ENCODE measurements around the gene NBPF3. TPM values are rescaled to one million over a fixed set of nuclear protein-coding genes. Genes with fewer than 3 reads are reported as not detected.

NBPF3 gene
- total RNA-seq, 2 experiments from 2014 or later = 1.0 TPM; not detected in 1

GRCh38 chr1:21511579-21512522, 71.9 kb downstream of the NBPF3 start:
- no peak overlapping the region for H3K4me2 ChIP-seq (ENCODE audit: low read length)
- intact Hi-C loops (cut with micrococcal nuclease; ENCODE audit: unreplicated experiment) = no loop called here
- no peak overlapping the region for H3K4me3 ChIP-seq (ENCODE audit: low read depth, low read length, poor library complexity, severe bottlenecking)
- no peak for TF ChIP-seq CTCF (conservative IDR thresholded peaks at IDR 0.05; ENCODE audit: low read length)
- peaks cover 39% of the 10 kb centered on the region for H3K4me1 ChIP-seq (ENCODE audit: insufficient read depth, low read length, poor library complexity, severe bottlenecking)
- H4K20me1 ChIP-seq (ENCODE audit: insufficient read depth, low read length) = no peaks in the 10 kb centered on the region
- no peak overlapping the region for H3K27ac ChIP-seq (ENCODE audit: low read depth, low read length, poor library complexity, severe bottlenecking)
- H3K79me2 ChIP-seq (ENCODE audit: insufficient read depth, low read depth, low read length) = no peaks in the 10 kb centered on the region
- H2AFZ ChIP-seq (ENCODE audit: low read length) = no peak overlapping the region
- POLR2A ChIA-PET = interaction anchor here (0.6 to 0.9 kb wide), 2 partner anchors 17 to 1125 kb away, joined by 3 read pairs; no protein-coding TSS in a partner anchor
- H3K9me2 ChIP-seq (ENCODE audit: insufficient read depth, low read length) = no peaks in the 10 kb centered on the region
- BruUV-seq (replicated peaks) = no TSS peak
- H3K9me3 ChIP-seq (ENCODE audit: low read length) = no peaks in the 10 kb centered on the region
- no peaks in the 10 kb centered on the region for H3K36me3 ChIP-seq (ENCODE audit: insufficient read depth, low read length)
- CTCF ChIA-PET (ENCODE audit: unreplicated experiment) = no interaction called here
- DNase-seq (ENCODE audit: low spot score) = no peak

GRCh38 chr1:21514245-21514644, 74.3 kb downstream of the NBPF3 start:
- TF ChIP-seq CTCF (conservative IDR thresholded peaks at IDR 0.05; ENCODE audit: low read length) (no peak), EZH2phosphoT487 (IDR thresholded peaks at IDR 0.05; ENCODE audit: borderline replicate concordance, low read depth, low read length) (no peak)
- no peak overlapping the region for H2AFZ ChIP-seq (ENCODE audit: low read length)
- peak overlapping the region; percentile 11 for H3K27ac ChIP-seq (ENCODE audit: low read depth, low read length, poor library complexity, severe bottlenecking)
- H3K79me2 ChIP-seq (ENCODE audit: insufficient read depth, low read depth, low read length) = no peaks in the 10 kb centered on the region
- no peaks in the 10 kb centered on the region for H3K9me2 ChIP-seq (ENCODE audit: insufficient read depth, low read length)
- H3K4me3 ChIP-seq (ENCODE audit: low read depth, low read length, poor library complexity, severe bottlenecking) = peak overlapping the region; percentile 5
- H3K9me3 ChIP-seq (ENCODE audit: low read length) = no peaks in the 10 kb centered on the region
- intact Hi-C loops (cut with micrococcal nuclease; ENCODE audit: unreplicated experiment) = no loop called here
- H3K4me1 ChIP-seq (ENCODE audit: insufficient read depth, low read length, poor library complexity, severe bottlenecking) = peaks cover 63% of the 10 kb centered on the region
- no peaks in the 10 kb centered on the region for H4K20me1 ChIP-seq (ENCODE audit: insufficient read depth, low read length)
- peak overlapping the region; percentile 62 for H3K4me2 ChIP-seq (ENCODE audit: low read length)
- ChIA-PET POLR2A (interaction anchor here (0.5 kb wide), 2 partner anchors 845 to 1633 kb away, joined by 3 read pairs; no protein-coding TSS in a partner anchor), CTCF (ENCODE audit: unreplicated experiment) (no interaction called here)
- DNase-seq (ENCODE audit: low spot score) = peak; percentile 71
- H3K36me3 ChIP-seq (ENCODE audit: insufficient read depth, low read length) = no peaks in the 10 kb centered on the region
- BruUV-seq (replicated peaks) = no TSS peak

GRCh38 chr1:21517161-21517589, 77.2 kb downstream of the NBPF3 start:
- peak overlapping the region; percentile 51 for H3K4me3 ChIP-seq (ENCODE audit: low read depth, low read length, poor library complexity, severe bottlenecking)
- DNase-seq (ENCODE audit: low spot score) = peak; percentile 47
- H4K20me1 ChIP-seq (ENCODE audit: insufficient read depth, low read length) = no peaks in the 10 kb centered on the region
- intact Hi-C loops (cut with micrococcal nuclease; ENCODE audit: unreplicated experiment) = no loop called here
- no peaks in the 10 kb centered on the region for H3K36me3 ChIP-seq (ENCODE audit: insufficient read depth, low read length)
- peak overlapping the region; percentile 86 for H3K4me2 ChIP-seq (ENCODE audit: low read length)
- H3K9me3 ChIP-seq (ENCODE audit: low read length) = no peaks in the 10 kb centered on the region
- no peaks in the 10 kb centered on the region for H3K79me2 ChIP-seq (ENCODE audit: insufficient read depth, low read depth, low read length)
- no TSS peak for BruUV-seq (replicated peaks)
- H2AFZ ChIP-seq (ENCODE audit: low read length) = peak overlapping the region; percentile 8; the same call in 1 of the 2 replicates
- ChIA-PET POLR2A (interaction anchor here (1.2 kb wide), 1 partner anchor 56 kb away, joined by 4 read pairs; no protein-coding TSS in a partner anchor), CTCF (ENCODE audit: unreplicated experiment) (no interaction called here)
- TF ChIP-seq CTCF (conservative IDR thresholded peaks at IDR 0.05; ENCODE audit: low read length) = no peak
- no peak for TF ChIP-seq EZH2phosphoT487 (IDR thresholded peaks at IDR 0.05; ENCODE audit: borderline replicate concordance, low read depth, low read length)
- peaks cover 85% of the 10 kb centered on the region for H3K4me1 ChIP-seq (ENCODE audit: insufficient read depth, low read length, poor library complexity, severe bottlenecking)
- peak overlapping the region; percentile 72 for H3K27ac ChIP-seq (ENCODE audit: low read depth, low read length, poor library complexity, severe bottlenecking)
- no peaks in the 10 kb centered on the region for H3K9me2 ChIP-seq (ENCODE audit: insufficient read depth, low read length)

All from OCI-LY7 (cell line).